HUES48 (cell line): ENCODE measurements around the gene IFI16.
"Not testable (repeated sequence)": the region's sequence is repeated elsewhere in the genome, so short reads cannot be mapped to it uniquely, and the experiment has no call there.

ENCODE experiments used
- H3K27ac ChIP-seq: one replicate; pipeline ENCODE4 v1.7.0; 2013; ENCODE audit warnings: low read depth, low read length, inconsistent platforms
- H3K27me3 ChIP-seq: 2 replicates; pipeline ENCODE4 v1.6.1; 2013; ENCODE audit warnings: mild to moderate bottlenecking, low read length; ENCODE audit not compliant: control insufficient read depth, insufficient read depth
- H3K36me3 ChIP-seq: 2 replicates; pipeline ENCODE4 v1.6.1; 2013; ENCODE audit warnings: low read length; ENCODE audit not compliant: control insufficient read depth, insufficient read depth
- H3K4me1 ChIP-seq: 2 replicates; pipeline ENCODE4 v1.6.1; 2013; ENCODE audit warnings: mild to moderate bottlenecking, low read length; ENCODE audit not compliant: control insufficient read depth, insufficient read depth
- H3K4me3 ChIP-seq: 2 replicates; pipeline ENCODE4 v1.5.1; 2013; ENCODE audit warnings: mild to moderate bottlenecking, low read depth, low read length
- H3K9ac ChIP-seq: 2 replicates; pipeline ENCODE4 v1.6.1; 2013; ENCODE audit warnings: mild to moderate bottlenecking, low read depth, low read length, moderate library complexity
- H3K9me3 ChIP-seq: 2 replicates; pipeline ENCODE4 v1.6.1; 2013; ENCODE audit warnings: low read length; ENCODE audit not compliant: control insufficient read depth, insufficient read depth

IFI16 gene

GRCh38 chr1:159025043-159025442 is 15.3 kb downstream of the IFI16 start:
- Histone ChIP-seq H3K27ac (no peak overlapping the region), H3K4me3 (no peak overlapping the region), H3K9me3 (no peaks in the 10 kb centered on the region), H3K4me1 (peaks cover 13% of the 10 kb centered on the region), H3K9ac (no peak overlapping the region), H3K27me3 (no peaks in the 10 kb centered on the region), H3K36me3 (no peaks in the 10 kb centered on the region)

DNA sequence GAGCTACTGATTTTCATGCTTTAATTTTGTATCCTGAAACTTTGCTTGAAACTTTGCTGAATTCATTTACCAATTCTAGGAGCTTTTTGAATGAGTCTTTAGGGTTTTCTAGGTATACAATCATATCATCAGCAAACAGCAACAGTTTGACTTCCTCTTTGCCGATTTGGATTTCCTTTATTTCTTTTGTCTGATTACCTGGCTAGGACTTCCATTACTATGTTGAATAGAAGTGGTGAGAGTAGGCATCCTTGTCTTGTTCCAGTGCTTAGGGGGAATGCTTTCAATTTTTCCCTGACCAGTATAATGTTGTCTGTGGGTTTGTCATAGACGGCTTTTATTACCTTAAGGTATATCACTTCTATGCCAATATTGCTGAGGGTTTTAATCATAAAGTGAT is 17.1 kb downstream of the IFI16 start:
- not testable (repeated sequence) for H3K9me3 ChIP-seq, H3K27ac ChIP-seq, H3K9ac ChIP-seq, H3K36me3 ChIP-seq, H3K4me3 ChIP-seq, H3K27me3 ChIP-seq
- H3K4me1 ChIP-seq: peaks cover 19% of the 10 kb centered on the region

DNA sequence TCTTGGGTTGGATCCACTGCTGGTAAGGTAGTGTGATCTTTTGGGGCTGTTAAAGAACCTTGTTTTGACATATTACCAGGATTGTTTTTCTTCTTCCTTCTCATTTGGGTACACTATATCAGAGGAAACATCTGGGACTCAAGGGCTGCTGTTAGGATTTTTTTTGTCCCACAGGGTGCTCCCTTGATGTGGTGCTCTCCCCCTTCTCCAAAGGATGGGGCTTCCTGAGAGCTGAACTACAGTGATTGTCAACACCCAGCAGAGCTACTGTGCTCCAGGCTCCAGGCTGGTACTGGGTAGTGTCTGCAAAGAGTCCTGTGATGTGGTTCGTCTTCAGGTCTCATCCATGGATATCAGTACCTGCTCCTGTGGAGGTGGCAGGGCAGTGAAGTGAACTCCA is 20.6 kb downstream of the IFI16 start:
- H3K36me3 ChIP-seq: no peaks in the 10 kb centered on the region
- no peaks in the 10 kb centered on the region for H3K9me3 ChIP-seq
- no peak overlapping the region for H3K27ac ChIP-seq

DNA sequence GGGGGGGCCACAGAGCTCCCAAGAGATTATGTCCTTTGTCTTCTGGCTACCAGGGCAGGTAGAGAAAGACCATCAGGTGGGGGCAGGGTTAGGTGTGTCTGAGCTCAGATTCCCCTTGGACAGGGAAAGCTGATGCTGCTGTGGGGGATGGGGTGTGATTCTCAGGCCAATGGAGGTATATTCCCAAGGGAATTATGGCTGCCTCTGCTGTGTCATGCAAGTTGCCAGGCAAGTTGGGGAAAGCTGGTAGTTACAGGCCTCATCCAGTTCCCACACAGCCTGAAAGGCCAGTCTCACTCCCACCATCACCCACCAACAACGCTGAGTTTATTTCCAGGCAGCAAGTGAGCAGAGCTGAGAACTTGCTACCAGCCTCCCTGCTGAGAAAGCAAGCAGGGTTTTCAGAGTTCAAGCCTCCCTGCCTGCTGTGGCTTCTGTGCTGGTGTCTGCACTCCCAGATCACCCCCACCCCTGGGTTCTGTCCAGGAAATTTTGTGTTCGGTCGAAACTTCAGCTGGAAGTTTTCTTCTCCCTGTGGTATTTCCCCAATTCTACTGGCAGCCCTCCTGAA is 21.3 kb downstream of the IFI16 start:
- no peaks in the 10 kb centered on the region for H3K9me3 ChIP-seq
- 0 out of 2 replicates have a peak, but pooled peaks cover 6% of the 10 kb centered on the region for H3K4me1 ChIP-seq
- H3K27me3 ChIP-seq: no peaks in the 10 kb centered on the region
- no peaks in the 10 kb centered on the region for H3K36me3 ChIP-seq
- H3K4me3 ChIP-seq: no peak overlapping the region
- H3K9ac ChIP-seq: no peak overlapping the region
- H3K27ac ChIP-seq: no peak overlapping the region

More for the DNA sequence above, 20.6 kb downstream of the IFI16 start:
- Histone ChIP-seq H3K4me3 (no peak overlapping the region), H3K27me3 (no peaks in the 10 kb centered on the region), H3K4me1 (0 out of 2 replicates have a peak, but pooled peaks cover 6% of the 10 kb centered on the region), H3K9ac (no peak overlapping the region)

- H3K27ac ChIP-seq: no peak overlapping the region
- H3K4me3 ChIP-seq: no peak overlapping the region
- H3K27me3 ChIP-seq: no peaks in the 10 kb centered on the region
- H3K4me1 ChIP-seq: no peaks in the 10 kb centered on the region
- no peaks in the 10 kb centered on the region for H3K36me3 ChIP-seq
- H3K9ac ChIP-seq: no peak overlapping the region
- H3K9me3 ChIP-seq: no peaks in the 10 kb centered on the region
Observed at GRCh38 chr1:159040206-159040605, 30.5 kb downstream of the IFI16 start.

GRCh38 chr1:159040893-159041724 is 31.4 kb downstream of the IFI16 start:
- no peaks in the 10 kb centered on the region for H3K4me1 ChIP-seq
- H3K4me3 ChIP-seq: no peak overlapping the region
- H3K27me3 ChIP-seq: no peaks in the 10 kb centered on the region
- no peaks in the 10 kb centered on the region for H3K9me3 ChIP-seq
- H3K27ac ChIP-seq: no peak overlapping the region
- no peaks in the 10 kb centered on the region for H3K36me3 ChIP-seq
- no peak overlapping the region for H3K9ac ChIP-seq

GRCh38 chr1:159046486-159046885 is 36.8 kb downstream of the IFI16 start:
- H3K36me3 ChIP-seq, H3K27ac ChIP-seq, H3K9me3 ChIP-seq, H3K9ac ChIP-seq, H3K4me1 ChIP-seq, H3K27me3 ChIP-seq, H3K4me3 ChIP-seq: not testable (repeated sequence)

DNA sequence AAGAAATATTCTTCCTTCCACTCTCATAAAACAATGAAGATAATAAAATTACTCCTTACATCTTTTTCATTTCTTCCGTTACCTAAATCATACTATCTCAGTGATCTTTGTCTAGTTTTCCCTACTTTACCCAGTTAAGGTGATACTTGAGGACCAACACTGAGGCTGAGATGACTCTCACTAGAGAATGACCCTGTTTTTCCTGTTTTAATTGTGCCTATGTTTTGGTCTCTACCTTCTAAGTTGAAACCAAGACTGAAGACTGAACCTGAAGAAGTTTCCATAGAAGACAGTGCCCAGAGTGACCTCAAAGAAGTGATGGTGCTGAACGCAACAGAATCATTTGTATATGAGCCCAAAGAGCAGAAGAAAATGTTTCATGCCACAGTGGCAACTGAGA is 41.7 kb downstream of the IFI16 start:
- Histone ChIP-seq H3K27me3 (no peaks in the 10 kb centered on the region), H3K27ac (no peak overlapping the region), H3K9me3 (no peaks in the 10 kb centered on the region), H3K4me1 (no peaks in the 10 kb centered on the region), H3K36me3 (no peaks in the 10 kb centered on the region), H3K4me3 (no peak overlapping the region), H3K9ac (no peak overlapping the region)

DNA sequence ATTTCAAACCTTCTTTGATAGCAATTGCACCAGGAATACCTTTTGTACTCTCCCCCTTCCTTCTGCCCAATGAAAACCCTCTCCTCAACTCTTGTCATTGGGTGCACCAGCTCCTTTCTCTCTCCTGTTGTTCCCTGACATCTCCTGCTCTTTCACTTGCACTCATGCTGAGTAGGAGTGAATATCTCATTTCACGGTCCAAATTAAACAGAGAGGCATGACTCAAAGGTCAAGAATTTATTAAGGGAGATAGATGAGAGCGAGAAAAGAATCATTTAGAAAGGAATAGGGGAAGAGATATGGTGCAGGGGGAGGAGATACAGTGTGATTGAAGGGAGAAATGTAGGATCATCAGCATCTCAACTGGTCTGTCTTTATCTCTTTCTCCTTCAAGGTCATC is 44.7 kb downstream of the IFI16 start:
- no peaks in the 10 kb centered on the region for H3K27me3 ChIP-seq
- H3K9me3 ChIP-seq: no peaks in the 10 kb centered on the region
- H3K4me1 ChIP-seq: no peaks in the 10 kb centered on the region
- no peak overlapping the region for H3K27ac ChIP-seq
- H3K4me3 ChIP-seq: no peak overlapping the region
- H3K9ac ChIP-seq: no peak overlapping the region
- no peaks in the 10 kb centered on the region for H3K36me3 ChIP-seq

DNA sequence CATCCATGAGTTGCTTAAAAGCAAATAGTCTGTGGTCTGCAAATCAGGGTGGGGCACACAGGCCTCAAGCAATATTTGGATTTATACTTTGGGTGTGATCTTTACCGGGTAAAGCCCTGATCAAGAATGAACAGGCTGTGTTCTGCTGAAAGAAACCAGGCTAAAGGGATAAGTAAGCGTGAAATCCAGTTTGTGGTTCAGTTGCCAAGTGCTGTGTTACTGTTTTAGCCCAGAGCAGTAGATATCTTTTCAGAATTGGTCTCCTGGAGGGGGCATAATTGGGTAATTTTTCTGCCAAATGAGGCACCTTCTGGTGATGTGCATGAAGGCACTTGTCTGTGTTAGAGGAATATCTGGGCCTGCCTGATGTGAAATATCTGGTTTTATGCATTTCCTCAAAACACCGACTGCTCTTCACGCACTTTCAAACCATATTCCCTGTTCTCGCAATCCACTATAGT is 45.5 kb downstream of the IFI16 start:
- Histone ChIP-seq H3K27me3 (no peaks in the 10 kb centered on the region), H3K9me3 (no peaks in the 10 kb centered on the region), H3K9ac (no peak overlapping the region), H3K4me1 (no peaks in the 10 kb centered on the region), H3K36me3 (no peaks in the 10 kb centered on the region), H3K27ac (no peak overlapping the region), H3K4me3 (no peak overlapping the region)

DNA sequence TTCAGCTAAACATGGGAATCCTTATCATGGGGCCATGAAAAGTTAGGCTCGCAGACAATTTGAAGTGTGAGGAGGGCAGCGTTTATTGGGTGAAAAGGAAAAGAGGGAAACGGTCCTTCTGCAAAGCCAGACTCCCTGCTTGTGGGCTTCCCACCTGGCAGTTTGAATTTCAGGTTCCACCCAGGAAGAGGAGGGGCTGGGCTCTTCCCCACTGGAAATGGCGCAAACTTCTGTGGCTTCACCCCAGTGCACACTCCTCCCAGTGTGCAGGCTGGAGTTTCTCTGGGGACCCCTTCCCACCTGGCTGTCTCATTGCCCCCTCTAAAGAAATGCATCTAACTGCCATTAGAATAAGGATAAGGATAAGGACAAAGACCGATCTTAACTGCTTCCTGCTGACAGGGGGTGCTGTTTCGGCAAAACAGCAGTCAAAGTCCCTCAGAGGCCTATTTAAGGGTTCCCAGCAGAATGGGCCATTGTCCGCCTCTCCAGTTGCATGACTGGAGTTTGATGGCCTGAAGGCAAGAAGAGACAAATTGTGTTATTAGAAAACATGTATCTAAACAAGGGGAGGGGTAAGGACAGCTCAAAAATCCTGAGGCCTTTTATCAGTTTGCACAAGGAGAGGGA is 46.5 kb downstream of the IFI16 start:
- Histone ChIP-seq H3K9ac (no peak overlapping the region), H3K27me3 (no peaks in the 10 kb centered on the region), H3K4me3 (no peak overlapping the region), H3K36me3 (no peaks in the 10 kb centered on the region), H3K4me1 (no peaks in the 10 kb centered on the region), H3K27ac (no peak overlapping the region), H3K9me3 (no peaks in the 10 kb centered on the region)
